ENCODE results near the gene HDAC3.

DNA sequence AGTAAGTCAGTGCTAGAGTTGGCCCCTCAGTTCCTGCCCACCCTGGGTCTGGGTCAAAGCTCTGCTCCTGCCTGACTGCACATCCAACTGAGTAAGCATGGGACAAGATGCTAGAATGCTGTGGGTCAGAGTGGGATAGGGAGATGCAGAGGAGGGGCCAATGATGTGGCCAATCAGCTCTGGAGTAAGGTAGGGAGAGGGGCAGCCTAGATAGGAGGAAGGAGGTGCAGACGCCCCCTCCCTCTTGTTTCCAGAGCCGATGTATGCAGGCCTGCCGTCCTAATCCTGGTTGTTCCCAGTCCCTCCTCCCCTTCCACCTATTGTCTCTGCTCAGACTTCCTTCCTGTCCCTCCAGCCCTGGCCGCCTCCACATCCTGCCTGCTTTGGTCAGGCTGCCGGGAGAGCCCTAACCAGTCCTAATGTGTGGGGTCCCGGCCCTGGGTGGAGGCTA lies 44.1 kb upstream of the HDAC3 start:
- TF ChIP-seq POLR2A (IDR thresholded peaks at IDR 0.05; ENCODE audit: low read depth, low read length) (no peak), POLR2AphosphoS5 (IDR thresholded peaks at IDR 0.05; ENCODE audit: low read depth, low read length) (no peak), TAF1 (IDR thresholded peaks at IDR 0.05; ENCODE audit: borderline replicate concordance, low read depth, low read length) (no peak)

All from GM12892 (cell line).